ENCODE data around the gene UROC1.

Gene UROC1

GRCh38 chr3:126550488-126551051, 33.0 kb upstream of the UROC1 start:
- Mint-ChIP-seq H3K9me3 (no peaks in the 10 kb centered on the region), H3K27ac (no peak overlapping the region), H3K4me3 (no peak overlapping the region)

DNA sequence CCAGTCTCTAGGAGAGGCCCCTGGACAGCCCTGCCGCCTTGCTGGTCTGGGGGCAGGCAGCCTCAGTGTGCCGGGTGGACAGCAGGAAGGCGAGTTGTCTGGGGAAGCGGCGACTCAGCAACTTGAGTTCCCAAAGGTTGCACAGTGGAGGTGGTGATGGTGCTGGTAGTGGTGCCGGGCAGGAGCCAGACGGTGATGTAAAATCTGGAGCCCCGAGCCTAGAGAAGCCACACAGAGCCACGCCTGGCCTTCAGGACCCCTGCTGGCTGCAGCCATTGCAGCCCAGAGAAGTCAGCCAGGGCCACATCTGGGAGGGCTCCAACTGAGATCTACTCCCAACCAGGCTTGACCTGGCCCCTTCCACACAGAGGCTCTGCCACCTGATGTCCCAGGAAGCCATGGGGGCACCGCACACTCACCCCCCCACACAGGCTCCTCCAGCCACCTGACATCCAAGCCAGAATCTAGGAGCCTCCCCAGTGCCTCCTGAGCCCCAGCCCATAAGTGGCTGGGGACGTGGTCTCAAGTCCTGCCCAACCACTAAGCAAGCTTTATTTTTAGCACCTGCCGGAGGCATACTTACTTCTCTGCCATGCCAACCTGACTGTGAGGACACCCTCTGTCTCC, 32.4 kb upstream of the UROC1 start:
- H3K27me3 Mint-ChIP-seq: peaks cover 1% of the 10 kb centered on the region
- H3K9me3 Mint-ChIP-seq: no peaks in the 10 kb centered on the region
- H3K36me3 Mint-ChIP-seq: no peaks in the 10 kb centered on the region
- no peaks in the 10 kb centered on the region for H3K4me1 Mint-ChIP-seq
- H3K4me3 Mint-ChIP-seq: no peak overlapping the region
- no peak overlapping the region for H3K27ac Mint-ChIP-seq

More at GRCh38 chr3:126550488-126551051, 33.0 kb upstream of the UROC1 start:
- Mint-ChIP-seq H3K4me1 (no peaks in the 10 kb centered on the region), H3K27me3 (peaks cover 1% of the 10 kb centered on the region), H3K36me3 (no peaks in the 10 kb centered on the region)

GRCh38 chr3:126548556-126549466, 31.2 kb upstream of the UROC1 start:
- Mint-ChIP-seq H3K36me3 (no peaks in the 10 kb centered on the region), H3K27me3 (peaks cover 1% of the 10 kb centered on the region), H3K4me3 (no peak overlapping the region), H3K4me1 (no peaks in the 10 kb centered on the region), H3K27ac (no peak overlapping the region), H3K9me3 (no peaks in the 10 kb centered on the region)

- H3K4me1 Mint-ChIP-seq: no peaks in the 10 kb centered on the region
- H3K27me3 Mint-ChIP-seq: peaks cover 1% of the 10 kb centered on the region
- H3K4me3 Mint-ChIP-seq: no peak overlapping the region
- no peak overlapping the region for H3K27ac Mint-ChIP-seq
- no peaks in the 10 kb centered on the region for H3K9me3 Mint-ChIP-seq
- H3K36me3 Mint-ChIP-seq: no peaks in the 10 kb centered on the region
Observed at GRCh38 chr3:126547721-126548120, 30.1 kb upstream of the UROC1 start.

DNA sequence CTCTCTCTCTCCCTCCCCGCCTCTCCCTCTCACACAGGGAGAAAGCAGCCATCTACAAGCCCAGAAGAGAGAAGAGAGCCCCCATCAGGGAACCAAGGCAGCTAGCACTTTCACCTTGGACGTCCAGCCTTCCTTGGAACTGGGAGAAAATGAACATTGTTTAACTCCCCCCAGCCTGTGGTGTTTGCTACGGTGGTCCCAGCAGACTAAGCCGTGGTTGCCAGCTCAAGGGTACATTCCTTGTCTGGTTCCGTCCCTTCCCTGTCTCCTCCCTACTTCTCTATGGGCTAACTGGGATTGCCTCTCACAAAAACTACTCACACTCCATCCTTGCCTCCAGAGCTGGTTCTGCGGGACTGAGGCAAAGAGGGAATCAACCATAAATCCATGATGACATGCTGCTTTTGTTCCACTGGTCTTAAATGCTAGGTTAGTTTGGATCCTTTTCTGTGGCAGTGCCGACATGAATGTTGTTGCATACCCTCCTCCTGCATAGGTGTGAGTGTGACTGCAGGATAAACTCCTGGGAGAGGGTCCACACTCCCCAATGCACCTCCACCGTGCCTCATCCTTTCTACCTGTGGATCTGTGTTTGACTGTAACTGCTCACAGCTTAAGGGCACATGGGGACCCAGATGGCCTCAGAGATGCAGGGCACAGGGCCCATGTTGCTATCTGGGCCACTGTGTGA, 29.1 kb upstream of the UROC1 start:
- Mint-ChIP-seq H3K4me1 (no peaks in the 10 kb centered on the region), H3K27me3 (peaks cover 1% of the 10 kb centered on the region), H3K4me3 (no peak overlapping the region), H3K9me3 (no peaks in the 10 kb centered on the region), H3K36me3 (no peaks in the 10 kb centered on the region), H3K27ac (no peak overlapping the region)

DNA sequence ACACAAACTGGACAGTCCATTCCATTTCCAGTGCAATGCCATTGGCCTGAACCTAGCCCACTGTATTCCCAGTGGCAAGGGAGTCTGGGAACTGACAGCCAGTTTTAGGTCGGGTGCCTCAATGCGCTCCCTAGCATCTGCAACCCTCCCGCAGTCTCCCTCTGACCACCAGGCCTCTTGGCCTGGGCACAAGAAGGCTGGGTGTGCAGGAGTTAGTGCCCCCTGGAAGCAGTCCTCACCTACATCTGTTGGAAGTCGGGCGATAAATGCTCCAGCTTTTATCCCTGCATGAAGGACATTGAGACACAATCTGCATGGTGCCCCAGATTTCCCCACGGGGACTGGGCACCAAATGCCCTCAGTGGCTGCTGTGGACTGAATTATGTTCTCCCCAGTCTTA, 28.4 kb upstream of the UROC1 start:
- Mint-ChIP-seq H3K4me3 (no peak overlapping the region), H3K4me1 (no peaks in the 10 kb centered on the region), H3K27ac (no peak overlapping the region), H3K9me3 (no peaks in the 10 kb centered on the region), H3K27me3 (peaks cover 2% of the 10 kb centered on the region), H3K36me3 (no peaks in the 10 kb centered on the region)

GRCh38 chr3:126545544-126545943, 28.0 kb upstream of the UROC1 start:
- no peaks in the 10 kb centered on the region for H3K36me3 Mint-ChIP-seq
- peaks cover 3% of the 10 kb centered on the region for H3K27me3 Mint-ChIP-seq
- no peaks in the 10 kb centered on the region for H3K4me1 Mint-ChIP-seq
- no peaks in the 10 kb centered on the region for H3K9me3 Mint-ChIP-seq
- H3K4me3 Mint-ChIP-seq: no peak overlapping the region
- H3K27ac Mint-ChIP-seq: no peak overlapping the region

GRCh38 chr3:126544596-126545281, 27.2 kb upstream of the UROC1 start:
- Mint-ChIP-seq H3K27ac (no peak overlapping the region), H3K36me3 (no peaks in the 10 kb centered on the region), H3K9me3 (no peaks in the 10 kb centered on the region), H3K4me3 (no peak overlapping the region), H3K4me1 (no peaks in the 10 kb centered on the region), H3K27me3 (peaks cover 5% of the 10 kb centered on the region)

DNA sequence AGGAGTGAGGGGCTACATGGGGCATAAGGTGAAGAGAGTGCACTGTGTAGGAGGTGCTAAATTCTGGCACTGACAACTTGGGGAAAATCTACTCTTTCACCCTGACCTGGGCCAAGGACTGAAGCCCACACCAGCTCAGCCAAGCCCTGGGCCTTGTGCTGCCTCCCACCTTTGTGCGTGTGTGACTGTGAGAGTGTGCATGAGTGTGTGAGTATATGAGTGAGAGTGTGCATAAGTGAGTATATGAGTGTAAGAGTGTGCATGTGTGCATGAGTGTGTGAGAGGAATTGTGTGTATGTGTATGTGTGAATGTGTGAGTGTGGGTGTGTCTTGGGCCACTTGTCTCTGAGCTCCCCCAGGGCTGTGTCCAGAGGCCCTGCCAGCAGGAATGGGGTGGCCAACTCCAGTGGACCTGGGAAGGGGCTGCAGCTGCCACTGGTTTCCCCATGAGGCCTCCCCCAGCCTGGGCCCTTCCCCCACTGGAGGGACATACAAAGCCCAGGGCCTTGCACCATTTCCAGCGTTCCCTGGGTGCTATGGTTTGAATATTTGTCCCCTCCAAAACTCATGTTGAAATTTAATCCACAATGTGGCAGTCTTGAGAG, 26.0 kb upstream of the UROC1 start:
- Mint-ChIP-seq H3K36me3 (no peaks in the 10 kb centered on the region), H3K4me3 (no peak overlapping the region), H3K9me3 (no peaks in the 10 kb centered on the region), H3K27me3 (peaks cover 5% of the 10 kb centered on the region), H3K4me1 (no peaks in the 10 kb centered on the region), H3K27ac (no peak overlapping the region)

- H3K36me3 Mint-ChIP-seq: no peaks in the 10 kb centered on the region
- peaks cover 5% of the 10 kb centered on the region for H3K27me3 Mint-ChIP-seq
- no peak overlapping the region for H3K4me3 Mint-ChIP-seq
- no peak overlapping the region for H3K27ac Mint-ChIP-seq
- no peaks in the 10 kb centered on the region for H3K4me1 Mint-ChIP-seq
- H3K9me3 Mint-ChIP-seq: no peaks in the 10 kb centered on the region
Observed at GRCh38 chr3:126542340-126543241, 25.0 kb upstream of the UROC1 start.

GRCh38 chr3:126541628-126542339, 24.2 kb upstream of the UROC1 start:
- no peak overlapping the region for H3K27ac Mint-ChIP-seq
- no peaks in the 10 kb centered on the region for H3K36me3 Mint-ChIP-seq
- H3K27me3 Mint-ChIP-seq: peaks cover 5% of the 10 kb centered on the region
- no peaks in the 10 kb centered on the region for H3K4me1 Mint-ChIP-seq
- no peaks in the 10 kb centered on the region for H3K9me3 Mint-ChIP-seq
- H3K4me3 Mint-ChIP-seq: no peak overlapping the region

GRCh38 chr3:126540951-126541627, 23.5 kb upstream of the UROC1 start:
- Mint-ChIP-seq H3K9me3 (no peaks in the 10 kb centered on the region), H3K27me3 (peaks cover 5% of the 10 kb centered on the region), H3K27ac (no peak overlapping the region), H3K36me3 (no peaks in the 10 kb centered on the region), H3K4me1 (no peaks in the 10 kb centered on the region), H3K4me3 (no peak overlapping the region)

GRCh38 chr3:126540342-126540849, 22.8 kb upstream of the UROC1 start:
- no peaks in the 10 kb centered on the region for H3K36me3 Mint-ChIP-seq
- H3K9me3 Mint-ChIP-seq: no peaks in the 10 kb centered on the region
- no peaks in the 10 kb centered on the region for H3K4me1 Mint-ChIP-seq
- H3K4me3 Mint-ChIP-seq: no peak overlapping the region
- peaks cover 5% of the 10 kb centered on the region for H3K27me3 Mint-ChIP-seq
- no peak overlapping the region for H3K27ac Mint-ChIP-seq
